Measurements from ENCODE around the gene PCED1B.

DNA sequence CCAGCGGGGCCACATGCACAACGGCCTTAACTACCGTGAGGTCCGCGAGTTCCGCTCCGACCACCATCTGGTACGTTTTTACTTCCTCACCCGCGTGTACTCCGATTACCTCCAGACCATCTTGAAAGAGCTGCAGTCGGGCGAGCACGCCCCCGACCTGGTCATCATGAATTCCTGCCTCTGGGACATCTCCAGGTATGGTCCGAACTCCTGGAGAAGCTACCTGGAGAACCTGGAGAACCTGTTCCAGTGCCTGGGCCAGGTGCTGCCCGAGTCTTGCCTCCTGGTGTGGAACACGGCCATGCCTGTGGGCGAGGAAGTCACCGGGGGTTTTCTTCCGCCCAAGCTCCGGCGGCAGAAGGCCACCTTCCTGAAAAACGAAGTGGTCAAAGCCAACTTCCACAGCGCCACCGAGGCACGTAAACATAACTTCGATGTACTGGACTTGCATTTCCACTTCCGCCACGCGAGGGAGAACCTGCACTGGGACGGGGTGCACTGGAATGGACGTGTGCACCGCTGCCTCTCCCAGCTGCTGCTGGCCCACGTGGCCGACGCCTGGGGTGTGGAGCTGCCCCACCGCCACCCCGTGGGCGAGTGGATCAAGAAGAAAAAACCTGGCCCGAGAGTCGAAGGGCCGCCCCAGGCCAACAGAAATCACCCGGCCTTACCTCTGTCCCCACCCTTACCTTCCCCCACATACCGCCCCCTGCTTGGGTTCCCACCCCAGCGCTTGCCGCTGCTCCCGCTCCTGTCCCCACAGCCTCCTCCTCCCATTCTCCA lies 156.0 kb downstream of the PCED1B start:
- TF ChIP-seq, protein P1, sequence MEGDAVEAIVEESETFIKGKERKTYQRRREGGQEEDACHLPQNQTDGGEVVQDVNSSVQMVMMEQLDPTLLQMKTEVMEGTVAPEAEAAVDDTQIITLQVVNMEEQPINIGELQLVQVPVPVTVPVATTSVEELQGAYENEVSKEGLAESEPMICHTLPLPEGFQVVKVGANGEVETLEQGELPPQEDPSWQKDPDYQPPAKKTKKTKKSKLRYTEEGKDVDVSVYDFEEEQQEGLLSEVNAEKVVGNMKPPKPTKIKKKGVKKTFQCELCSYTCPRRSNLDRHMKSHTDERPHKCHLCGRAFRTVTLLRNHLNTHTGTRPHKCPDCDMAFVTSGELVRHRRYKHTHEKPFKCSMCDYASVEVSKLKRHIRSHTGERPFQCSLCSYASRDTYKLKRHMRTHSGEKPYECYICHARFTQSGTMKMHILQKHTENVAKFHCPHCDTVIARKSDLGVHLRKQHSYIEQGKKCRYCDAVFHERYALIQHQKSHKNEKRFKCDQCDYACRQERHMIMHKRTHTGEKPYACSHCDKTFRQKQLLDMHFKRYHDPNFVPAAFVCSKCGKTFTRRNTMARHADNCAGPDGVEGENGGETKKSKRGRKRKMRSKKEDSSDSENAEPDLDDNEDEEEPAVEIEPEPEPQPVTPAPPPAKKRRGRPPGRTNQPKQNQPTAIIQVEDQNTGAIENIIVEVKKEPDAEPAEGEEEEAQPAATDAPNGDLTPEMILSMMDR (IDR thresholded peaks at IDR 0.05; ENCODE audit: poor library complexity): no peak
- no peak for TF ChIP-seq EZH2phosphoT487 (IDR thresholded peaks at IDR 0.05; ENCODE audit: low read depth, severe bottlenecking, unreplicated experiment)
- TF ChIP-seq EZH2 (IDR thresholded peaks at IDR 0.05; ENCODE audit: borderline replicate concordance): no peak
